GM21786 (cell line): ENCODE data around the gene CSAD.

Experiments
- ATAC-seq: cut with Tn5 transposase; IDR thresholded peaks from one replicate; pipeline ENCODE4 v1.9.1; 2021; ENCODE audit not compliant: unreplicated experiment

CSAD gene

DNA sequence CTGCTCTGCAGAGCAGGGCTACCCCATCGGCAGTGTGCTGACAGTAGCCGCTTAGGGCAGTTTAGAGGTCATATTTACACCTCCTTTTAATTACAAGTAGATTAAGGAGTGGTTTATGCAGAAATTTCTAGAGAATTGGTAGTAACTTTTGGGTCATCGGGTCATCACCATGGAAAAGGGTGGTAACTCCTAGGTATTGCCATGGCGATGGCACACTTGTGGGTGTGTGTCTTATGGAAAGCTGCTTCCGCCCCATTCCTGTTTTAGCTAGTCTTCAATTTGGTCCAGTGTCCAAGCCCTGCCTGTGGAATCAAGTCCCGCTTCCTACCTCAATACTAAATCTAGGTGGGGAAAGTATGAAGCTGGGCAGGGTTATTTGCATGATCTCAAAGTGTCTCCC is 29.7 kb downstream of the CSAD start:
- no peak for ATAC-seq

DNA sequence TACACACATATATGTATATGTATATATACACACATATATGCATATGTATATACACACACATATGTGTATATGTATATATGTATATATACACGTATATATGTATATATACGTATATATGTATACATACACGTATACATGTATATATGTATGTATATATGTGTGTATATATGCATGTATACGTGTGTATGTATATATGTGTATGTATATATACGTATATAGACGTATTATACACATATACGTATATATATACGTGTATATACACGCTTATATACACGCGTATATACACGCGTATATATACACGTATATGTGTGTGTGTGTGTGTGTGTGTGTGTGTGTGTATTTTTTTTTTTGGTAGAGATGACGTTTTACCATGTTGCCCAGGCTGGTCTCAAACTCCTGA is 33.1 kb downstream of the CSAD start:
- no peak for ATAC-seq

- ATAC-seq, result no peak
These were observed 33.5 kb downstream of the CSAD start for GRCh38 chr12:53147181-53147580.

- ATAC-seq, result no peak
These were observed 35.1 kb downstream of the CSAD start for GRCh38 chr12:53145383-53146260.

- ATAC-seq, result no peak
These were observed 37.4 kb downstream of the CSAD start for GRCh38 chr12:53143355-53143754.

DNA sequence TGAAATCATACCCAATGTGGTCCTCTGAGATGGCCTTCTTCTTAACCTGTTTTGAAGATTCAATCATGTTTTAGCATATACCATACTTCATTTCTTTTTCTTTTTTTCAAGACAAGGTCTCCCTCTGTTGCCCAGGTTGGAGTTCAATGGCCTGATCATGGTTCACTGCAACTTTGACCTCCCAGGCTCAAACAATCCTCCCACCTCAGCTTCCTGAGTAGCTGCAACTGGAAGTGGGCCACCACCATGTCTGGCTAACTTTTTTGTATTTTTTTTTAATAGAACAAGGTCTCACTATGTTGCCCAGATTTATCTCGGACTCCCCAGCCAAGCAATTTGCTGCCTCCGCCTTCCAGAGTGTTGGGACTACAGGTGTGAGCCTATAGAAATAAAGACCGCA is 47.0 kb downstream of the CSAD start:
- ATAC-seq, result no peak

- ATAC-seq, result no peak
These were observed 48.9 kb downstream of the CSAD start for GRCh38 chr12:53131844-53132243.

DNA sequence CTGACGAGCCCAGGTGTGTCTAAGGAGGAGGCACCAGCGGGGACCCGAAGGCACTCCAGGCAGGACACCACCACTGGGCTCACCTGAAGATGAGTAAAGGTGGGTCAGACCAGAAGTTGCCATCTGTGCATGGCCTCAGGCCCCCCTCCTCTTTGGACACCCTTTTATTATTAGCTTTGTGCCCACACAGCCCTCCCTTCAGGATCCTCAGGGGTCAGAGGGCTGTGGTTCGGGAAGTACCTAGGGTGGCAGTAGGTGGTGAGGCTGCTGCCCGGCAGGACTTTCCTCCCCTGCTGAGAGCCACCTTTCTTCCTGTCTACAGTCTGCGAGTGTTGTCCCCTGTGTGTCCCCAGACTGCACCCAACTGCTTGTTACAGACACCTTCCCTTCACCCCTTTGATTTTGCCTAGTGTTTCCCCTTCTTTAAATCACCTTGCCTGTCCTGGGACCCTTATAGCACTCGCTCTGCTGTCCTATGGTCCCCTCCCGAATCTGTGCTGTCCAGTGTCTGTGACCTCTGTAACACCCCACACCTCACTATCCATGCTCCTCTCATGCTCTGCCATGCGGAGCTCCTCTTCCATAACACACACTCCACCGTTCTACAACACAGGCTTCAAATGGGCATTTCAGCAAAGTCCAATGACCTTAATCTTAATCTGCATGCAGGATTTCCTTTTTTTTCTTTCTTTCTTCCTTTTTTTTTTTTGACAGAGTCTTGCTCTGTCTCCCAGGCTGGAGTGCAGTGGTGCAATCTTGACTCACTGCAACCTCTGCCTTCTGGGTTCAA is 51.8 kb downstream of the CSAD start:
- no peak for ATAC-seq

- ATAC-seq, result no peak
These were observed 53.6 kb downstream of the CSAD start for GRCh38 chr12:53127169-53127568.

DNA sequence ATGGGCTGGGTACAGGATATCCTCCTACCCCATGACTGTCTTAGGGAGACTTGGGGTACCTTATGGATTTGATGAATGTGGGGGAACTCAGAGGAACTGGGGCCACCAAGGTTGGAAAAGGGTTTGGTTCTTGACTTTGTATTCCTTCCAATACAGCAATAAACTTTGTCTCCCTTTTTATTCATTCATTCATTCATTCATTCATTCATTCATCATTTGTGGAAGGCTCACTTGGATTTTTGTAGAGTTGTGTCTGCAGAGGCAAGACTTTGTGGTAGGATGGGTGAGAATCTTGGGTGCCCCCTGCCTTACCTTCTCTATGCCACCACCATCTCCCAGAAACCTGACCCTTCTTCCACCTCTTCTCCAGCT is 56.4 kb downstream of the CSAD start:
- no peak for ATAC-seq

GRCh38 chr12:53123578-53124351 is 57.0 kb downstream of the CSAD start:
- ATAC-seq, result no peak

- ATAC-seq, result no peak
These were observed 57.7 kb downstream of the CSAD start for GRCh38 chr12:53122961-53123468.

DNA sequence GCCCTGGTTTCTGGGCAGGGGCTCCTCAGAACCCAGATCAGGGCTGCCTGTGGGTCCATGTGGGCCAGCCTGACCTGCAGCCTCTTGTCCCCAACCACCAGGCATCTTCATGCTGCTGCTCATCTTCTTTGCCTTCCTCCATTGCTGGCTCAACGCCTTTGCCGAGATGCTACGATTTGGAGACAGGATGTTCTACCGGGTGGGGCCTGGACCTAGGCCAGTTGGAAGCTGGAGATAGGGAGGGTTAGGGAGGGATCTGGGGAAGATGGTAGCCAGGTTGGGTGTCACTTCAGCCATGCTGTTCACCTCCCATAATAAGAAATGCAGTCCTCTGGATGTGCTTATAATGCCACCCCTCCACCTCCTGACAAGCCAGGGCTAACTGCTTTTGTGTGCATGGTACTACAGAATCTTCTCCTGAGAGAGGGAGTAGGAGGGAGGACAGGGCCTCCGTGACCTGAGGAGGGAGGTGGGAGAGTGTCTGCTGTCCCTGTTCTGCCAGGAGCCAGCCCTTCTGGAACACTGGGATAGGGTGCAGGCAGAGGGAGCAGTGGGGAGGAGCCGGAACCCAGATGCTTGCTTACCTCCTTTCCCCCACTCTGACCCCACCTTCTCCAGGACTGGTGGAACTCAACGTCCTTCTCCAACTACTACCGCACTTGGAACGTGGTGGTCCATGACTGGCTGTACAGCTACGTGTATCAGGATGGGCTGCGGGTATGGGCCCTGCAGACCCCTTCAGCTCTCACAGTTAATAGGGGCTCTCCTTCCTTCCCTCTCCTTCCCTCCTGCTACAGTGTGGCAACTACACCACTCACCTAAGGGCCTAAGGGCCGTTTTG is 59.8 kb downstream of the CSAD start:
- no peak for ATAC-seq

DNA sequence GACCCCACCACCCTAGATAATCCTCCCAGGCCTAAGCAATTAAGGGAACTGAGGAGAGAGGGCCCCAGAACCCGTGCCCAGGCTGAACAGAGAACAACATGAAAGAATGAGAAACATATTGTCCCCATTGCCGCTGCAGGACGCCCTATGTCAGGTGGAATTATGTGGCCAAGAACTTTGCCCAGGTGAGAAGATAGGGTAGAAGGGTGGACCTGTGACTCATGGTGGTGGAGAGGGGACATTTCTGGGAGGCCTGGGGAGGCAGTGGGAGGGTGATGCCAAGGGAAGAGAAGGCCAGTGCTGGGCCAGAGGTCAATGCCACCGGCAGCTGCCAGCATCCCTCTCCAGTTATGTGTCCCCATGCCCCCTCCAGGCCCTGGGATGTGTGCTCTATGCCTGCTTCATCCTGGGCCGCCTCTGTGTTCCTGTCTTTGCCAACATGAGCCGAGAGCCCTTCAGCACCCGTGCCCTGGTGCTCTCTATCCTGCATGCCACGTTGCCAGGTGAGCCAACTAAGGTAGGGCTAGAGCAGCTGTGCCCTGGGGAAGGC is 61.9 kb downstream of the CSAD start:
- ATAC-seq, result no peak

- ATAC-seq, result no peak
These were observed 64.7 kb downstream of the CSAD start for GRCh38 chr12:53115891-53116648.

GRCh38 chr12:53115112-53115890 is 65.4 kb downstream of the CSAD start:
- no peak for ATAC-seq

DNA sequence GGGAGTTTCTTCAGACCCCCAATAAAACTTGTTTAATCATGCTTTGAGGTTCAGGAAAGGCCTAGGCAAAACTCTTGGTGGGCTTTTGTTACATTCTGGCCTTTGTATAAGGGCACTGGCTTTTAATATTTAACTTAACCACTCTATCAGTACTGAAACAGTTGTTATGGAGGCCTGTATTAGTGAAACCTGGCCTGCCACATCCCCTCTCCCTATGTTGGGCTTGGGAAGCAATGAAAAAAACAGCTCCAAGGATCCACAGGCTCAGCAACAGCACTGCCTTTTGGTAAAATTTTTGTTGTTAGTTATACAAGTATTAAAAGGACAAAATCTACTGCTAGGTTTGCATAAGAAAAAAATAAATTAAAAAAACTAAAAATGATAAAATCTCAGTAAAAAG is 66.8 kb downstream of the CSAD start:
- no peak for ATAC-seq

GRCh38 chr12:53113136-53113705 is 67.5 kb downstream of the CSAD start:
- ATAC-seq, result no peak
